NCI-H1092 treated with DMSO at 0.1 percent for 48 hours (cell line): ENCODE data around the gene NOS3.

Experiments used
- DNase-seq: peaks from one replicate; lab custom pipeline; 2025; lab: John Stamatoyannopoulos, UW

The NOS3 gene

GRCh38 chr7:150952331-150953050, 38.3 kb upstream of the NOS3 start:
- DNase-seq: no peak

GRCh38 chr7:150953061-150953997, 37.5 kb upstream of the NOS3 start:
- no peak for DNase-seq

- DNase-seq: no peak
Observed at GRCh38 chr7:150954201-150954985, 36.4 kb upstream of the NOS3 start.

GRCh38 chr7:150954986-150955518, 35.8 kb upstream of the NOS3 start:
- DNase-seq: no peak

- DNase-seq: peak; percentile 95
Observed at GRCh38 chr7:150955519-150956394, 35.1 kb upstream of the NOS3 start.

GRCh38 chr7:150956395-150957132, 34.3 kb upstream of the NOS3 start:
- DNase-seq: no peak

GRCh38 chr7:150957133-150958020, 33.4 kb upstream of the NOS3 start:
- DNase-seq: no peak

- no peak for DNase-seq
Observed at GRCh38 chr7:150958062-150958552, 32.7 kb upstream of the NOS3 start.

- DNase-seq: no peak
Observed at GRCh38 chr7:150958597-150958996, 32.2 kb upstream of the NOS3 start.

- no peak for DNase-seq
Observed at GRCh38 chr7:150959081-150959480, 31.7 kb upstream of the NOS3 start.

GRCh38 chr7:150959739-150960734, 30.8 kb upstream of the NOS3 start:
- no peak for DNase-seq

GRCh38 chr7:150961510-150962289, 29.1 kb upstream of the NOS3 start:
- no peak for DNase-seq

- DNase-seq: no peak
Observed at GRCh38 chr7:150962290-150962552, 28.6 kb upstream of the NOS3 start.

GRCh38 chr7:150962553-150963399, 28.0 kb upstream of the NOS3 start:
- peak; percentile 19 for DNase-seq

- no peak for DNase-seq
Observed at GRCh38 chr7:150963707-150964559, 26.9 kb upstream of the NOS3 start.
